ENCODE data around the gene PGBD2. TPM values are rescaled to one million over a fixed set of nuclear protein-coding genes. Genes with fewer than 3 reads are reported as not detected.

Gene PGBD2
- total and polyA plus RNA-seq, 2 of the 13 experiments (the other 11 are each of a cell fraction or from before 2014, with no cell fraction given) = 6.0 to 7.4 TPM

GRCh38 chr1:248872752-248873408, 33.2 kb upstream of the PGBD2 start (continued):
- TF ChIP-seq ZNF503 (CRISPR knock-in tag; IDR thresholded peaks at IDR 0.05) (0 out of 2 replicates have a peak, but pooled peaks have one; percentile 8), ZNF10 (CRISPR knock-in tag; IDR thresholded peaks at IDR 0.05; ENCODE audit: borderline replicate concordance, low read depth) (no peak), ZNF670 (CRISPR knock-in tag; IDR thresholded peaks at IDR 0.05; ENCODE audit: borderline replicate concordance) (0 out of 2 replicates have a peak, but pooled peaks have one; percentile 20), ZNF839 (CRISPR knock-in tag; IDR thresholded peaks at IDR 0.05; ENCODE audit: borderline replicate concordance) (no peak), ZFP82 (CRISPR knock-in tag; IDR thresholded peaks at IDR 0.05; ENCODE audit: borderline replicate concordance) (no peak), SOX13 (IDR thresholded peaks at IDR 0.05) (no peak), SOX13 (CRISPR knock-in tag; conservative IDR thresholded peaks at IDR 0.05 in 1 of 2, IDR thresholded peaks at IDR 0.05 in 1 of 2) (0 out of 4 replicates have a peak, but pooled peaks of 1 of the 2 experiments have one; percentile 3), ZNF160 (CRISPR knock-in tag; IDR thresholded peaks at IDR 0.05) (no peak), ZNF281 (CRISPR knock-in tag; IDR thresholded peaks at IDR 0.05; ENCODE audit: borderline replicate concordance) (0 out of 2 replicates have a peak, but pooled peaks have one; percentile 8), CSRNP2 (CRISPR knock-in tag; conservative IDR thresholded peaks at IDR 0.05; ENCODE audit: low read depth) (no peak), TBP (CRISPR knock-in tag; IDR thresholded peaks at IDR 0.05) (no peak), ZNF296 (CRISPR knock-in tag; conservative IDR thresholded peaks at IDR 0.05) (0 out of 2 replicates have a peak, but pooled peaks have one; percentile 28)
- TF ChIP-seq, protein P1, sequence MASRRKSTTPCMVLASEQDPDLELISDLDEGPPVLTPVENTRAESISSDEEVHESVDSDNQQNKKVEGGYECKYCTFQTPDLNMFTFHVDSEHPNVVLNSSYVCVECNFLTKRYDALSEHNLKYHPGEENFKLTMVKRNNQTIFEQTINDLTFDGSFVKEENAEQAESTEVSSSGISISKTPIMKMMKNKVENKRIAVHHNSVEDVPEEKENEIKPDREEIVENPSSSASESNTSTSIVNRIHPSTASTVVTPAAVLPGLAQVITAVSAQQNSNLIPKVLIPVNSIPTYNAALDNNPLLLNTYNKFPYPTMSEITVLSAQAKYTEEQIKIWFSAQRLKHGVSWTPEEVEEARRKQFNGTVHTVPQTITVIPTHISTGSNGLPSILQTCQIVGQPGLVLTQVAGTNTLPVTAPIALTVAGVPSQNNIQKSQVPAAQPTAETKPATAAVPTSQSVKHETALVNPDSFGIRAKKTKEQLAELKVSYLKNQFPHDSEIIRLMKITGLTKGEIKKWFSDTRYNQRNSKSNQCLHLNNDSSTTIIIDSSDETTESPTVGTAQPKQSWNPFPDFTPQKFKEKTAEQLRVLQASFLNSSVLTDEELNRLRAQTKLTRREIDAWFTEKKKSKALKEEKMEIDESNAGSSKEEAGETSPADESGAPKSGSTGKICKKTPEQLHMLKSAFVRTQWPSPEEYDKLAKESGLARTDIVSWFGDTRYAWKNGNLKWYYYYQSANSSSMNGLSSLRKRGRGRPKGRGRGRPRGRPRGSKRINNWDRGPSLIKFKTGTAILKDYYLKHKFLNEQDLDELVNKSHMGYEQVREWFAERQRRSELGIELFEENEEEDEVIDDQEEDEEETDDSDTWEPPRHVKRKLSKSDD (CRISPR knock-in tag; IDR thresholded peaks at IDR 0.05; ENCODE audit: low read depth) = no peak
- TF ChIP-seq, protein P2, sequence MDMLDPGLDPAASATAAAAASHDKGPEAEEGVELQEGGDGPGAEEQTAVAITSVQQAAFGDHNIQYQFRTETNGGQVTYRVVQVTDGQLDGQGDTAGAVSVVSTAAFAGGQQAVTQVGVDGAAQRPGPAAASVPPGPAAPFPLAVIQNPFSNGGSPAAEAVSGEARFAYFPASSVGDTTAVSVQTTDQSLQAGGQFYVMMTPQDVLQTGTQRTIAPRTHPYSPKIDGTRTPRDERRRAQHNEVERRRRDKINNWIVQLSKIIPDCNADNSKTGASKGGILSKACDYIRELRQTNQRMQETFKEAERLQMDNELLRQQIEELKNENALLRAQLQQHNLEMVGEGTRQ (IDR thresholded peaks at IDR 0.05; ENCODE audit: low read depth, low read length) = no peak
- TF ChIP-seq, protein P2 (CRISPR knock-in tag; IDR thresholded peaks at IDR 0.05; ENCODE audit: borderline replicate concordance) = 0 out of 2 replicates have a peak, but pooled peaks have one; percentile 14

All from HepG2 (cell line).